GM23248 (cell line): ENCODE results near the gene OXA1L. TPM values are rescaled to one million over a fixed set of nuclear protein-coding genes. Genes with fewer than 3 reads are reported as not detected.
"Not testable (repeated sequence)": the region's sequence is repeated elsewhere in the genome, so short reads cannot be mapped to it uniquely, and the experiment has no call there.

Experiments used
- DNase-seq: peaks from one replicate; pipeline ENCODE4 v3.0.0-alpha.2; 2015
- H2AFZ ChIP-seq: fragments of 200-600 bp; sonication (generic); 2 replicates; pipeline ENCODE4 v1.6.1; 2016; ENCODE audit warnings: antibody characterized with exemption
- H3F3A ChIP-seq: fragments of 200-600 bp; sonication (generic); 2 replicates; pipeline ENCODE4 v1.6.1; 2016; ENCODE audit warnings: mild to moderate bottlenecking, antibody characterized with exemption, mixed run types; ENCODE audit not compliant: insufficient read depth
- H3K27ac ChIP-seq: fragments of 200-600 bp; sonication (generic); 2 replicates; pipeline ENCODE4 v1.5.1; 2016; ENCODE audit warnings: mild to moderate bottlenecking
- H3K27me3 ChIP-seq: fragments of 200-600 bp; sonication (generic); replicated peaks from 2 replicates; pipeline ENCODE4 v1.6.1; 2016; ENCODE audit warnings: mild to moderate bottlenecking; ENCODE audit not compliant: insufficient read depth
- H3K36me3 ChIP-seq: fragments of 200-600 bp; sonication (generic); 2 replicates; pipeline ENCODE4 v1.6.1; 2016; ENCODE audit warnings: low read depth, mild to moderate bottlenecking
- H3K4me1 ChIP-seq: fragments of 200-600 bp; sonication (generic); 2 replicates; pipeline ENCODE4 v1.6.1; 2016; ENCODE audit warnings: mild to moderate bottlenecking; ENCODE audit not compliant: insufficient read depth
- H3K4me2 ChIP-seq: fragments of 200-600 bp; sonication (generic); one replicate; pipeline ENCODE4 v1.6.1; 2016; ENCODE audit warnings: mild to moderate bottlenecking; ENCODE audit not compliant: unreplicated experiment
- H3K4me3 ChIP-seq: fragments of 200-600 bp; sonication (generic); 2 replicates; pipeline ENCODE4 v1.5.1; 2016; ENCODE audit warnings: mild to moderate bottlenecking
- H3K79me2 ChIP-seq: fragments of 200-600 bp; sonication (generic); 2 replicates; pipeline ENCODE4 v1.6.1; 2016; ENCODE audit warnings: mild to moderate bottlenecking; ENCODE audit not compliant: insufficient read depth
- H3K9ac ChIP-seq: fragments of 200-600 bp; sonication (generic); 2 replicates; pipeline ENCODE4 v1.6.1; 2016; ENCODE audit warnings: mild to moderate bottlenecking
- H3K9me2 ChIP-seq: fragments of 200-600 bp; sonication (generic); 2 replicates; pipeline ENCODE4 v1.6.1; 2016; ENCODE audit warnings: mixed run types, mild to moderate bottlenecking, moderate library complexity; ENCODE audit not compliant: insufficient read depth
- H3K9me3 ChIP-seq: fragments of 200-600 bp; sonication (generic); one replicate; pipeline ENCODE4 v1.6.1; 2017; ENCODE audit warnings: low read depth
- H4K20me1 ChIP-seq: fragments of 200-600 bp; sonication (generic); 2 replicates; pipeline ENCODE4 v1.6.0; 2016; ENCODE audit not compliant: insufficient read depth
- EZH2 ChIP-seq: fragments of 200-600 bp; sonication (generic); IDR thresholded peaks from 2 replicates; pipeline ENCODE4 v1.6.1; 2018; ENCODE audit warnings: antibody characterized with exemption, mild to moderate bottlenecking; ENCODE audit not compliant: insufficient read depth, poor library complexity, severe bottlenecking
- EZH2phosphoT487 ChIP-seq: fragments of 200-600 bp; sonication (generic); IDR thresholded peaks from 2 replicates; pipeline ENCODE4 v1.6.1; 2018; ENCODE audit warnings: antibody characterized with exemption, moderate library complexity, mild to moderate bottlenecking, low read depth; ENCODE audit not compliant: insufficient read depth
- WGBS, 2 experiments: methylation state at CpG; one replicate each; pipeline ENCODE4 v1.1.6; 2015 to 2017; ENCODE audit warnings: low lambda C conversion rate in 2 of 2, low coverage in 1 of 2; ENCODE audit errors: missing lambda C conversion rate in 2 of 2; 5-methylcytosine and 5-hydroxymethylcytosine counted together
- in situ Hi-C: fragments of 300-500 bp; cut with MboI; formaldehyde crosslinking; loops from 2 replicates; pipeline ENCODE4 v1.15.0; 2020
- polyA plus RNA-seq: library from polyadenylated mRNA; unstranded; fragments of >200 nt; fragmentation: Nextera tagmentation; extraction: Ambion mirVana; gene quantifications from 2 replicates; pipeline ENCODE4 v1.2.1, GENCODE V29; 2016
- total RNA-seq: library from RNA; depleted of rRNA; stranded (reverse); fragments of >200 nt; shearing (Covaris generic); gene quantifications from 2 replicates; pipeline ENCODE4 v1.2.3, GENCODE V29; 2014; rRNA removed

OXA1L gene
- total RNA-seq = 59.1 and 78.6 TPM in 2 replicates
- polyA plus RNA-seq = 48.1 and 48.8 TPM in 2 replicates

GRCh38 chr14:22766457-22767322, at the start of gene OXA1L:
TSS of gene OXA1L (plus strand) at chr14:22766688. CDS start at chr14:22766702, 14 bp downstream.
- Histone ChIP-seq H3K9me2 (no peaks in the 10 kb centered on the region), H3K4me1 (peaks cover 9% of the 10 kb centered on the region; the same call in 1 of the 2 replicates), H2AFZ (peak within 1 kb of the TSS; percentile 95), H3K4me2 (peak within 1 kb of the TSS; percentile 93), H4K20me1 (no peaks in the 10 kb centered on the region), H3K9me3 (no peaks in the 10 kb centered on the region), H3K4me3 (peak within 1 kb of the TSS; percentile 84), H3K27me3 (no peaks in the 10 kb centered on the region), H3K79me2 (peaks cover 39% of the 10 kb centered on the region), H3K36me3 (peaks cover 21% of the 10 kb centered on the region), H3K9ac (peak within 1 kb of the TSS; percentile 96), H3F3A (0 out of 2 replicates have a peak, but pooled peaks cover 4% of the 10 kb centered on the region), H3K27ac (peak within 1 kb of the TSS; percentile 92)
- DNase-seq = peak; percentile 99
- 0 to 1% methylated on average over 45 to 52 of the region's 56 CpGs for WGBS, 2 experiments
- TF ChIP-seq EZH2 (no peak), EZH2phosphoT487 (no peak)
- in situ Hi-C loops = loop anchor here (10.0 kb wide), 1 partner anchor 192 kb away; no protein-coding TSS in a partner anchor

DNA sequence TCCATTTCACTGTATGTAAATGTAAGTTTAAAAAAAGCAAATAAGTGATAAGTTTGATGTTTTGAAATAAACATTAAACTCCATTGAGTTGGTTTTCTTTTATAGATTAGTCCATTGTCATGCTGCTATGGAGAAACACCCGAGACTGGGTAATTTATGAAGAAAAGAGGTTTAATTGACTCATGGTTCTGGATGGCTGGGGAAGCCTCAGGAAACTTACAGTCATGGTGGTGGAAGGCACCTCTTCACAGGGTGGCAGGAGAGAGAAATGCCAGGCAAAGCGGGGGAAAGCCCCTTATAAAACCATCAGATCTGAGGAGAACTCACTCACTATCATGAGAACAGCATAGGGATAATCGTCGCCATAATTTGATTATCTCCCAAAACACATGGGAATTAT, 48.4 kb upstream of the OXA1L start:
- H3K4me2 ChIP-seq = no peak overlapping the region
- no peaks in the 10 kb centered on the region for H3K9me3 ChIP-seq
- H3K36me3 ChIP-seq = no peaks in the 10 kb centered on the region
- H3K4me3 ChIP-seq = no peak overlapping the region
- no peaks in the 10 kb centered on the region for H4K20me1 ChIP-seq
- in situ Hi-C loops = no loop called here
- H3K27ac ChIP-seq = no peak overlapping the region
- WGBS, 2 experiments = 73 to 89% methylated on average over 4 of the region's 4 CpGs
- H3K79me2 ChIP-seq = no peaks in the 10 kb centered on the region
- H3K9ac ChIP-seq = no peak overlapping the region
- peaks cover 6% of the 10 kb centered on the region; the same call in 1 of the 2 replicates for H3K27me3 ChIP-seq
- DNase-seq = no peak
- TF ChIP-seq EZH2phosphoT487 (no peak), EZH2 (no peak)
- no peak overlapping the region for H2AFZ ChIP-seq
- no peaks in the 10 kb centered on the region for H3F3A ChIP-seq
- H3K4me1 ChIP-seq = no peaks in the 10 kb centered on the region
- no peaks in the 10 kb centered on the region for H3K9me2 ChIP-seq

DNA sequence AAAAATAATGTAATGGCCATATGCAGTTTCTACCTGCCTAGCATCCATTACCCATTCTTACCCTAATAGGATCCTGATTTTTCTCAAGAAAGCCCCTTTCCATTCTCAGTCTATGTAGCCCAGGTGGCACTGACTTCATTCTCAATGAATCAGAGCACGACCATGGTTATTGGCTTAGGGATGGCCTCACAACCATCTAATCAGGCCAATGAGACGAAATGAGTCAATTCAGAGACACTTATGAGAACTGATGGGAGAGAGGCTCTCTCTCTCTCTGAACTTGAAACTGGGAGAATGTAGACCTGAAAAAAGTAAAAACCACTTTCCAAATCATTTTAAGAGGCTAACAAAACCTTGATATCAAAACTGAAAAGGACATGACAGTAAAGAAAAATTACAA, 45.3 kb upstream of the OXA1L start:
- no peaks in the 10 kb centered on the region for H3K9me2 ChIP-seq
- H2AFZ ChIP-seq = no peak overlapping the region
- in situ Hi-C loops = no loop called here
- H3K9me3 ChIP-seq = no peaks in the 10 kb centered on the region
- H3K27ac ChIP-seq = no peak overlapping the region
- no peaks in the 10 kb centered on the region for H3K36me3 ChIP-seq
- no peak overlapping the region for H3K9ac ChIP-seq
- TF ChIP-seq EZH2phosphoT487 = no peak
- no peak for TF ChIP-seq EZH2
- no peaks in the 10 kb centered on the region for H3K4me1 ChIP-seq
- H3F3A ChIP-seq = no peaks in the 10 kb centered on the region
- peaks cover 6% of the 10 kb centered on the region; the same call in 1 of the 2 replicates for H3K27me3 ChIP-seq
- H3K4me3 ChIP-seq = no peak overlapping the region
- no peaks in the 10 kb centered on the region for H3K79me2 ChIP-seq
- 18 to 24% methylated on average over 2 of the region's 2 CpGs for WGBS, 2 experiments
- H4K20me1 ChIP-seq = no peaks in the 10 kb centered on the region
- no peak overlapping the region for H3K4me2 ChIP-seq
- no peak for DNase-seq

GRCh38 chr14:22723815-22724214, 42.7 kb upstream of the OXA1L start:
- H3K36me3 ChIP-seq = no peaks in the 10 kb centered on the region
- H3K4me1 ChIP-seq = no peaks in the 10 kb centered on the region
- no peaks in the 10 kb centered on the region for H4K20me1 ChIP-seq
- H3K9me3 ChIP-seq = no peaks in the 10 kb centered on the region
- no peaks in the 10 kb centered on the region for H3F3A ChIP-seq
- H3K4me2 ChIP-seq = no peak overlapping the region
- no peak overlapping the region for H2AFZ ChIP-seq
- H3K9me2 ChIP-seq = no peaks in the 10 kb centered on the region
- no peak overlapping the region for H3K9ac ChIP-seq
- H3K27me3 ChIP-seq = no peaks in the 10 kb centered on the region
- H3K4me3 ChIP-seq = no peak overlapping the region
- no peaks in the 10 kb centered on the region for H3K79me2 ChIP-seq
- in situ Hi-C loops = no loop called here
- no peak overlapping the region for H3K27ac ChIP-seq
- 89% methylated on average over 1 of the region's 1 CpG for WGBS, 2 experiments
- no peak for TF ChIP-seq EZH2phosphoT487
- no peak for DNase-seq

- H3K27me3 ChIP-seq, H3K27ac ChIP-seq, H3K4me2 ChIP-seq, DNase-seq, H3K4me3 ChIP-seq, H3F3A ChIP-seq, H3K79me2 ChIP-seq, H4K20me1 ChIP-seq, H3K36me3 ChIP-seq, H2AFZ ChIP-seq, H3K9ac ChIP-seq, H3K4me1 ChIP-seq, H3K9me2 ChIP-seq, in situ Hi-C loops, H3K9me3 ChIP-seq: not testable (repeated sequence)
- WGBS, 2 experiments = 68% methylated on average over 8 of the region's 8 CpGs
These were observed 41.6 kb upstream of the OXA1L start for GRCh38 chr14:22724847-22725246.

DNA sequence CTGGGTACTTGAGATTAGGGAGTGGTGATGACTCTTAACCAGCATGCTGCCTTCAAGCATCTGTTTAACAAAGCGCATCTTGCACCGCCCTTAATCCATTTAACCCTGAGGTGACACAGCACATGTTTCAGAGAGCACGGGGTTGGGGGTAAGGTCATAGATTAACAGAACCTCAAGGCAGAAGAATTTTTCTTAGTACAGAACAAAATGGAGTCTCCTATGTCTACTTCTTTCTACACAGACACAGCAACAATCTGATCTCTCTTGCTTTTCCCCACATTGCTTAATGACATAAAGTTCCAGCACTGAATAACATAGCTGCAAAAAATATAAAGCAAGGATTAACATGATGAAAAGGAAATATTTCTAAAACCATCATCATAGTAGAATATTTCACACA, 41.1 kb upstream of the OXA1L start:
- H3K36me3 ChIP-seq, H3F3A ChIP-seq, H3K9ac ChIP-seq, H3K4me1 ChIP-seq, DNase-seq, H3K4me2 ChIP-seq, in situ Hi-C loops, H3K27me3 ChIP-seq, H3K27ac ChIP-seq, H3K9me3 ChIP-seq, H2AFZ ChIP-seq, H3K4me3 ChIP-seq, H4K20me1 ChIP-seq, H3K79me2 ChIP-seq, H3K9me2 ChIP-seq: not testable (repeated sequence)
- WGBS, 2 experiments = 36 to 41% methylated on average over 3 of the region's 3 CpGs
